ENCODE data around the gene SPNS1.

GRCh38 chr16:29029168-29029994 is 54.8 kb downstream of the SPNS1 start:
- TF ChIP-seq CTCF (IDR thresholded peaks at IDR 0.05), result no peak
- no peak for TF ChIP-seq POLR2A (IDR thresholded peaks at IDR 0.05)
